NB4 (cell line): Measurements from ENCODE around the gene OR2AG2.

Experiments used
- CTCF ChIP-seq: IDR thresholded peaks from one replicate; pipeline ENCODE4 v1.5.1; 2012; ENCODE audit warnings: low read depth, low read length
- MAX ChIP-seq: IDR thresholded peaks from 2 replicates; pipeline ENCODE4 v1.6.1; 2011; ENCODE audit warnings: low read depth, low read length
- MYC ChIP-seq: IDR thresholded peaks from 2 replicates; pipeline ENCODE4 v1.6.1; 2011; ENCODE audit warnings: low read depth, low read length
- POLR2A ChIP-seq: IDR thresholded peaks from 2 replicates; pipeline ENCODE4 v1.6.1; 2011; ENCODE audit warnings: mild to moderate bottlenecking; ENCODE audit not compliant: insufficient read length; ENCODE audit errors: extremely low read depth

GRCh38 chr11:6818967-6819366 is 47.2 kb upstream of the OR2AG2 start:
- TF ChIP-seq CTCF (no peak), POLR2A (no peak), MAX (no peak), MYC (no peak)
